ENCODE results near the gene FXYD2. TPM values are rescaled to one million over a fixed set of nuclear protein-coding genes. Genes with fewer than 3 reads are reported as not detected.

The FXYD2 gene
- total RNA-seq, 1 experiment from 2014 or later = not detected

DNA sequence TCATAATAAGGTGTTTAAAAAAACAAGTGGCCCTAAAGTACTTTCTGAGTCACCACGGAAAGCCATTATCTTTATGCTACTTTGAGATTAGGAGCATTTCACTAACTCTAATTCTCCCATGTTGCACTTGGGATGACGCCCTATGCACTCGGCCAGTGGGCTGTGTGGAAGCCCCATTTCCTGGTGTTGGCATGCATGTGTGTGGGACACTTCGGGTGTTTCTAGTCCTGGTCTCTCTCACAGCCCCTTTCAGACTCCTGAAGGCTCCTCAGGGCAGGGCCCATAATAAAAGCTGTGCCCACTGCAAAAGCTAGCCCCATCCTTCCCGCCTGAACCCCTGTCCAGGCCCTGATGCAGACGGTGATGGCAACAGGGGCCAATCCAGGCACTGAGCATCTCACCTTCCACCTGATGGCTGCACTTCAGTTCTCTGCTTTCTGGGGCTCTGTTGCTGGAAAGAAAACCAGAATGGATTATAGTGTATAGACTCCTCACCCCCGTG lies 14.9 kb upstream of the FXYD2 start:
- no peak overlapping the region for H2AFZ ChIP-seq
- H3K4me1 ChIP-seq (replicated peaks; ENCODE audit: insufficient read depth) = no peaks in the 10 kb centered on the region
- no peaks in the 10 kb centered on the region for H4K20me1 ChIP-seq (ENCODE audit: insufficient read depth)
- no peak overlapping the region for H3K4me3 ChIP-seq
- DNase-seq = no peak
- ChIA-PET CTCF (no interaction called here), POLR2A (ENCODE audit: unreplicated experiment) (no interaction called here)
- no peaks in the 10 kb centered on the region for H3K9me2 ChIP-seq (ENCODE audit: insufficient read depth)
- H3K4me2 ChIP-seq = no peak overlapping the region
- intact Hi-C loops (cut with micrococcal nuclease; ENCODE audit: unreplicated experiment) = no loop called here
- H3K36me3 ChIP-seq (ENCODE audit: low read depth) = no peaks in the 10 kb centered on the region
- TF ChIP-seq, protein P1, sequence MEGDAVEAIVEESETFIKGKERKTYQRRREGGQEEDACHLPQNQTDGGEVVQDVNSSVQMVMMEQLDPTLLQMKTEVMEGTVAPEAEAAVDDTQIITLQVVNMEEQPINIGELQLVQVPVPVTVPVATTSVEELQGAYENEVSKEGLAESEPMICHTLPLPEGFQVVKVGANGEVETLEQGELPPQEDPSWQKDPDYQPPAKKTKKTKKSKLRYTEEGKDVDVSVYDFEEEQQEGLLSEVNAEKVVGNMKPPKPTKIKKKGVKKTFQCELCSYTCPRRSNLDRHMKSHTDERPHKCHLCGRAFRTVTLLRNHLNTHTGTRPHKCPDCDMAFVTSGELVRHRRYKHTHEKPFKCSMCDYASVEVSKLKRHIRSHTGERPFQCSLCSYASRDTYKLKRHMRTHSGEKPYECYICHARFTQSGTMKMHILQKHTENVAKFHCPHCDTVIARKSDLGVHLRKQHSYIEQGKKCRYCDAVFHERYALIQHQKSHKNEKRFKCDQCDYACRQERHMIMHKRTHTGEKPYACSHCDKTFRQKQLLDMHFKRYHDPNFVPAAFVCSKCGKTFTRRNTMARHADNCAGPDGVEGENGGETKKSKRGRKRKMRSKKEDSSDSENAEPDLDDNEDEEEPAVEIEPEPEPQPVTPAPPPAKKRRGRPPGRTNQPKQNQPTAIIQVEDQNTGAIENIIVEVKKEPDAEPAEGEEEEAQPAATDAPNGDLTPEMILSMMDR (conservative IDR thresholded peaks at IDR 0.05) = no peak
- TF ChIP-seq EZH2 (IDR thresholded peaks at IDR 0.05; ENCODE audit: low read depth) = no peak
- no peaks in the 10 kb centered on the region for H3K9me3 ChIP-seq (ENCODE audit: insufficient read depth, low read depth)
- H3K27me3 ChIP-seq (ENCODE audit: insufficient read depth, low read depth) = peaks cover 32% of the 10 kb centered on the region
- BruUV-seq (replicated peaks) = no TSS peak
- H3K27ac ChIP-seq = no peak overlapping the region
- H3F3A ChIP-seq (ENCODE audit: insufficient read depth, low read depth) = no peaks in the 10 kb centered on the region
- no peaks in the 10 kb centered on the region for H3K79me2 ChIP-seq (ENCODE audit: low read depth)

DNA sequence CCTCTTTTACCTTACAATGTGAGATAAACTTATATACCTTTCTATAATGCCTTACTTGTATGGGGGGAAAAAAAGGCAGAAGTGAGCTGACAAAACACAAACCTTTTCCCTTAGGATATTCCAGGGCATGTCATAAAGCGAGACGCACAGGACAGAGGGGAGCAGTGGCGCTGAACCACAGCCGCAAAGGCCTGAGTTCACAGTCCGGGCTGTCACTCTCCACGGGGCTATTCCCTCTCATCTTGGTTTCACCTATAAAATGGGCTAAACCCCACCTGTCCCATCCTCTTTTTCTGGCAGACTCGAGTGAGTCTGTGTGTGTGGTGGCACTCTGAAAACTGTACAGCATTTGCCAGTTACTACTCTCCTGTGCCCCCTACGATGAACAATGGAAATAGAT lies 14.4 kb upstream of the FXYD2 start:
- Histone ChIP-seq H3K9me2 (ENCODE audit: insufficient read depth) (no peaks in the 10 kb centered on the region), H3K27me3 (ENCODE audit: insufficient read depth, low read depth) (peaks cover 32% of the 10 kb centered on the region), H3K9me3 (ENCODE audit: insufficient read depth, low read depth) (no peaks in the 10 kb centered on the region), H3K4me1 (replicated peaks; ENCODE audit: insufficient read depth) (peaks cover 4% of the 10 kb centered on the region), H3K79me2 (ENCODE audit: low read depth) (no peaks in the 10 kb centered on the region), H3K4me2 (no peak overlapping the region), H3K36me3 (ENCODE audit: low read depth) (no peaks in the 10 kb centered on the region), H4K20me1 (ENCODE audit: insufficient read depth) (no peaks in the 10 kb centered on the region), H3K27ac (no peak overlapping the region), H3F3A (ENCODE audit: insufficient read depth, low read depth) (no peaks in the 10 kb centered on the region), H2AFZ (no peak overlapping the region), H3K4me3 (no peak overlapping the region)
- TF ChIP-seq EZH2 (IDR thresholded peaks at IDR 0.05; ENCODE audit: low read depth) = no peak
- TF ChIP-seq, protein P1 (conservative IDR thresholded peaks at IDR 0.05) = no peak
- no TSS peak for BruUV-seq (replicated peaks)
- ChIA-PET CTCF (no interaction called here), POLR2A (ENCODE audit: unreplicated experiment) (no interaction called here)
- intact Hi-C loops (cut with micrococcal nuclease; ENCODE audit: unreplicated experiment) = no loop called here
- no peak for DNase-seq

DNA sequence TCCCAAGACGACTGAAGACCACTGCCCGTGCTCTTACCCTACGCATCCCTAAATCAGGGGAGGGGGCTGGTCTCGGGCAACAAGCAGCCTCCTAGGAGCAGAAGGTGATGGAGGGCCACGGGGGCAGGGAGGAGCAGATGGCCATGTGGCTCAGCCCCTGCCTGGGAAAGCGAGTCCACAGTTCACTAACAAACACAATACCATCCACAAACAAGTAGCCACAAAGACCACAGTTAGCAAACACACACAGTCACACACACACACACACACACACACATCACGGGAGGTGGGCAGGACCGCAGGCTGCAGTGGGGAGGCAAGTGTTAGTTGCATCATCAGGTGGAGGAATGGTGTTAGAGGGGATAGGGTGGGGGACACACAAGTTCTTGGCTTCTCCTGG lies 13.2 kb upstream of the FXYD2 start:
- no peaks in the 10 kb centered on the region for H4K20me1 ChIP-seq (ENCODE audit: insufficient read depth)
- intact Hi-C loops (cut with micrococcal nuclease; ENCODE audit: unreplicated experiment) = no loop called here
- H3K79me2 ChIP-seq (ENCODE audit: low read depth) = no peaks in the 10 kb centered on the region
- TF ChIP-seq EZH2 (IDR thresholded peaks at IDR 0.05; ENCODE audit: low read depth) = no peak
- TF ChIP-seq, protein P1 (conservative IDR thresholded peaks at IDR 0.05) = no peak
- H3K9me3 ChIP-seq (ENCODE audit: insufficient read depth, low read depth) = no peaks in the 10 kb centered on the region
- peaks cover 14% of the 10 kb centered on the region for H3K4me1 ChIP-seq (replicated peaks; ENCODE audit: insufficient read depth)
- H3K4me2 ChIP-seq = no peak overlapping the region
- no peaks in the 10 kb centered on the region for H3F3A ChIP-seq (ENCODE audit: insufficient read depth, low read depth)
- peaks cover 32% of the 10 kb centered on the region for H3K27me3 ChIP-seq (ENCODE audit: insufficient read depth, low read depth)
- no TSS peak for BruUV-seq (replicated peaks)
- no peak overlapping the region for H3K27ac ChIP-seq
- no peaks in the 10 kb centered on the region for H3K36me3 ChIP-seq (ENCODE audit: low read depth)
- H3K4me3 ChIP-seq = no peak overlapping the region
- DNase-seq = no peak
- H3K9me2 ChIP-seq (ENCODE audit: insufficient read depth) = no peaks in the 10 kb centered on the region
- ChIA-PET POLR2A (ENCODE audit: unreplicated experiment) (no interaction called here), CTCF (no interaction called here)
- no peak overlapping the region for H2AFZ ChIP-seq

Measured in PC-9 (cell line).